GM18499 (cell line): Measurements from ENCODE around the gene ATP6V0C.
"Not testable (repeated sequence)": the region's sequence is repeated elsewhere in the genome, so short reads cannot be mapped to it uniquely, and the experiment has no call there.

ENCODE experiments used
- ATAC-seq: cut with Tn5 transposase; IDR thresholded peaks from one replicate; pipeline ENCODE4 v1.9.1; 2021; ENCODE audit warnings: moderate number of reproducible peaks; ENCODE audit not compliant: insufficient read depth, unreplicated experiment

ATP6V0C gene

GRCh38 chr16:2539192-2539844 lies 25.6 kb downstream of the ATP6V0C start:
- ATAC-seq = not testable (repeated sequence)

- ATAC-seq = not testable (repeated sequence)
Measured at GRCh38 chr16:2539845-2540458, 26.2 kb downstream of the ATP6V0C start.

GRCh38 chr16:2540912-2541311 lies 27.2 kb downstream of the ATP6V0C start:
- ATAC-seq = not testable (repeated sequence)

- ATAC-seq = not testable (repeated sequence)
Measured at GRCh38 chr16:2541409-2541808, 27.7 kb downstream of the ATP6V0C start.

GRCh38 chr16:2543771-2544170 lies 30.0 kb downstream of the ATP6V0C start:
- ATAC-seq = not testable (repeated sequence)

- ATAC-seq = not testable (repeated sequence)
Measured at GRCh38 chr16:2550283-2550878, 36.6 kb downstream of the ATP6V0C start.

- ATAC-seq = not testable (repeated sequence)
Measured at GRCh38 chr16:2551420-2551889, 37.7 kb downstream of the ATP6V0C start.

GRCh38 chr16:2554709-2555425 lies 41.1 kb downstream of the ATP6V0C start:
- not testable (repeated sequence) for ATAC-seq

- not testable (repeated sequence) for ATAC-seq
Measured at GRCh38 chr16:2557150-2557549, 43.4 kb downstream of the ATP6V0C start.

- not testable (repeated sequence) for ATAC-seq
Measured at GRCh38 chr16:2560131-2560797, 46.5 kb downstream of the ATP6V0C start.

GRCh38 chr16:2560798-2561133 lies 47.0 kb downstream of the ATP6V0C start:
- not testable (repeated sequence) for ATAC-seq

GRCh38 chr16:2567506-2567905 lies 53.8 kb downstream of the ATP6V0C start:
- ATAC-seq = not testable (repeated sequence)

GRCh38 chr16:2568573-2568972 lies 54.8 kb downstream of the ATP6V0C start:
- ATAC-seq = not testable (repeated sequence)
